Raji (cell line): ENCODE measurements around the gene RARS2.
A peak's percentile ranks its signal among the peaks of the same experiment; 100 is the strongest.

Source experiments
- POLR2A ChIP-seq: IDR thresholded peaks from 2 replicates; pipeline ENCODE4 v1.6.1; 2011; ENCODE audit warnings: low read depth, low read length, control low read depth; ENCODE audit not compliant: insufficient read depth

RARS2 gene

DNA sequence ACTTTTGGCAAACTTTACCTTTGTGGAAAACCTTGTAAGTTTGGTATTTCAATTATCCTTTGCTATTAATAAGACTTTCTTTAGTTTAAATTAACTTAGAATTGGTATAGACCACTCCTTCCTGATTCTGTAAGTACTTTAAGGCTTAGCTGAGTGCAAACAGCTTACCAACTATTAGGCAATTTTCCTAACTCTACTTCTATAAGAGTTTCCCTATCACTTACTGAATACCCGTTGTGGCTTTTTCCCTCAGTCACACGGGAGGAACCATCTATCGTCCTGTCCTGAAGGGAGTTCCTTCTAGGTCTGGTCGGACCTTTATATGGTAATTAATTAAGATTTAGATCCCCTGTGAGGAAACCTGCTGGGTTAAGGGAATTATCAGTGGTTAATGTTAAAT lies 107.4 kb downstream of the RARS2 start:
- no peak for TF ChIP-seq POLR2A

- TF ChIP-seq POLR2A, result no peak
Measured at GRCh38 chr6:87481931-87482330, 107.9 kb downstream of the RARS2 start.

GRCh38 chr6:87473419-87473903 lies 116.3 kb downstream of the RARS2 start:
- no peak for TF ChIP-seq POLR2A

- TF ChIP-seq POLR2A, result peak; percentile 79
Measured at GRCh38 chr6:87472525-87473418, 117.0 kb downstream of the RARS2 start, which contains the start of gene SLC35A1. TSS of gene SLC35A1 (plus strand) at chr6:87472974. CDS start at chr6:87473004, 30 bp downstream.

GRCh38 chr6:87465051-87465450 lies 124.7 kb downstream of the RARS2 start:
- TF ChIP-seq POLR2A, result no peak
